HG02840 (cell line): ENCODE data around the gene PTPRJ.

Experiments used
- ATAC-seq: cut with Tn5 transposase; IDR thresholded peaks from one replicate; pipeline ENCODE4 v1.9.1; 2021; ENCODE audit warnings: mild to moderate bottlenecking, moderate library complexity, moderate number of reproducible peaks; ENCODE audit not compliant: unreplicated experiment, low FRiP score

PTPRJ gene

DNA sequence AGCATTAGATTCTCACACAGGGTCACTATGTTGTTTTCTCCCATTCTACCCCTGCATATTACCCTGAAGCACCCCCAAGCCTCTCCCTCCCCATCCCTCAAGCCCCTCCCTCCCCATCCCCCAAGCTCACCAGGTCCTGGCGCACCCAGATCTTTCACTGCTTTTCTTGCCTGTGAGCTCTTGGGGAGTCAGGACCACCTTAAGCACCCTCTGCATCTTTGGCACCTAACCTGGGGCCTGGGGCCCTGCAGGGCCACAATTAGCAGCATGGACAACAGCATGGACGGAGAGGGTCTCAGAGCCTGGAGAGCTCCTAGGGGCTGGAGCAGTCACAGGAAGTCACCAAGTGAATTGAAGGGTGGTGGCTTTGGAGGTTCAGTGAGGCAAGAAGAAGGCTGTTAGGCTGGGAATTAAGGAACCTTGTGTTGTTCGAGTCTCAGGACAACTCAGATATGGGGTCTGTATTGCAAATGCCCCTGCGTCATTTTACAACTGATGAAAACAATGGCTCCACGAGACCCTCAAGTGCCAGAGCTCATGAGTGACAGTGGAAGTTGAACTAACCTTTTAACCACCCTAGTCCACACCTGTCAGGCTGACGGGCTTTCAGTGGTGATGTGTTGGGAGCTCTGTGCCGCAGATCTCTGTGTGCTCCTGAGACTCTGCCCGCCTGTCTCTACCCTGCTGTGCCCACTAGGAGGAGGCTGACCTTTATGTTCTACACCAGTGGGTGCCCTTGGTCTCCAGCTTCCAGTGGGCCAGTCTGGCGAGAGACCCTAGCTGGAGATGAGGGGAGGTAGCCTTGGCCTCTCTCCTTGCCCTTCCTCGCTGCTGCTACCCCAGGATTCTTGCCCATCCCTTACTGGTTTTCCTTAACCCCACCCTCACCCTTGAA, 125.0 kb downstream of the PTPRJ start:
- ATAC-seq = no peak

DNA sequence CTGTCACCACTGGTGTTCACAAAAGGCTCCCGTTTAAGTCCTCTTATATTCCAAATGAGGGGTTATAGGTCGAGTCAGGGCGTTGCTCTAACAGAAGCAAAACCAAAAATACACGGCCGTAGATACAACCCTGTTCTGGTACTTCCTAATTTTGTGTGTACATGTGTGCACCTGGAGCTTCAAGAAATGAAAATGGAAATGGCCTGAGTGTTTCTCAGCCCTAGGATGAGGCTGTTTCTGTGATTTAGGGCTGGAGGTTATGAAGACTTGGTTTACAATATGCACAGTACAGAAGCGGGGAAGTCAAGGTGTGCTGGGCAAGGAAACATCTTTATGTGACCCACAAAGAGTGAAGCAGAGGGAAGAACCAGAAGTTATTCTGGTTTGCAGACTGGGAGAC, 125.8 kb downstream of the PTPRJ start:
- ATAC-seq = no peak

GRCh38 chr11:48107188-48107704, 126.9 kb downstream of the PTPRJ start:
- ATAC-seq = peak; percentile 50

DNA sequence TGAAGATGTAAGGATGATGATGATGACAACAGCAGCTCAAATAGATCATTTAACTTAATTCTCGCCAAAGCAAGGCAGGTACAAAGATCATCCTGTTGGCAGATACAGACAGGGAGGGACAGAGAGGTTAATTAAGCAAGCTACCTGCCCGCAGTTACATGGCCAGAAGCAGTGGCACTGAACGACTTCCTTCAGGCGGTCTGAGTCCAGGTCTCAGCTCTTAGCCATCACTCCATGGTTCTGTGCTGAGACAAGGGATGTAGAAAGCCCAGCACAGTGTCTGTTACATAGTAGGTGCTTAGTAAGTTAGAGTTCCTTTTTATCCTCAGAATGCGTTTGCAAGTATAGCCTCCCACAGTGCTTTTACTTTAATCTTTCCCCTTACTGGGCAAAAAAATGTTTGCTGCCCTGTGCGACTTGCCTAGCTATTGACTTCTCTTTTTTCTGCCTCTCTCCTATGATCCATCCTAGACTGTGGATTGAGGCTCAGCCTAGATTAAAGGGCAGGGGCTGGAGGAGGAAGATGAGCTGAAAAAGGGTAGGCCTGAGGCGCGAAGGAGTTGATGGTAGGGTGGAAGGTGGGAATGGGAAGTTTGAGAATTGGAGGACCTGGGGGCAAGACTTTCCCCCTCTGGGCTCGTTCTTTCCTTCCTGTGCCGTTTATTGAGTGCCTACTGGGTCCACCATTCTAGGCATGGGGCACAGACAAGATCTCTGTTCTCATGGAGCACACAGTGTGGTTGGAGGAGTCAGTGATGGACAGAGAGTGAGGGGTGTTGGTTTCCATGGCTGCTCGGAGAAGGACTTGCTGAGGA, 128.1 kb downstream of the PTPRJ start:
- no peak for ATAC-seq

DNA sequence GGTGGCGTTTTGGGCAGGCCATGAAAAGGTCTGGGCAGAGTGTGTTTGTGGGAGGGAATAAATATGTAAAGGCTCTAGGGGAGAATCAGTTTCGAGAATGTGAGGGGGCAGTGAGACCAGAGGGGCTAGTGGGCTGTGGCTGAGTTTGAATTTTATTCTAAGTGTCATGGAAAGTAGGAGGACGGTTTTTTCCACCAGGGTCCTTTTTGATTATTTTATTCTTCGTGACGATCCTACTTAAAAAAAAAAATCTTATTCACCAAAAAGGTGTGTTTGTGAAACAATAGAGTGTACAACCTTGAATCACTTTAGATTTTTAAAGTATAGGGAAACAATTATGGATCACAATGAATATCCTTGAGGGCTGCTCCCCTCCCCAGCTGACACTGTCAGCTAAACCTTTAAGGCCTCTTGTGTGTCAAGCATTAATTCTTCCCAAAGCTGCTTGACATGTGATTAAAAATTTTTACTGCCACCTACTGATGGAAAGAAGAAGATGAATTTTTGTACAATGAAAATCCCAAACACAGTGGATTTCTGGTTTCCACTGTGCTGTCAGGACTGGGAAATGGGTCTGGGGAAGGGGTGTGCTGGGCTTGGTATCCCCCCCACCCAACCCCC, 128.8 kb downstream of the PTPRJ start:
- no peak for ATAC-seq

GRCh38 chr11:48110509-48110766, 130.1 kb downstream of the PTPRJ start:
- ATAC-seq = no peak

- ATAC-seq = no peak
Observed at GRCh38 chr11:48111891-48112290, 131.5 kb downstream of the PTPRJ start.

DNA sequence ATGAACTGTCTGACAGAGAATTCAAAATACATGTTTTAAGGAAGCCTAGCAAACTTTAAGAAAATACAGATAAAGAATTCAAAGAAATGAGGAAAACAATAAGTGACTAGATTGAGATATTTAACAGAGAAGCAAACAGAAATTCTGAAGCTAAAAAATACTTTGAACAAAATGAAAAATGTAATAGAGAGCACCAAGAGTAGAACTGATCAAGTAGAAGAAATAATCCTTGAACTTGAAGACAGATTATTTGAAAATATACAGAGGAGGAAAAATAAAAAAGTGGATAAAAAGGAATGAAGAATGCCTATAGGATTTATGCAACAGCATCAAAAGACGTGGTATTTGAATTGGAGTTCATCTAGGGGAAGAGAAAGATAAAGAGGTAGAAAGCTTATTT, 134.4 kb downstream of the PTPRJ start:
- no peak for ATAC-seq

GRCh38 chr11:48116437-48117228, 136.3 kb downstream of the PTPRJ start:
- no peak for ATAC-seq

- ATAC-seq = no peak
Observed at GRCh38 chr11:48122246-48122645, 141.9 kb downstream of the PTPRJ start.

- no peak for ATAC-seq
Observed at GRCh38 chr11:48122656-48123055, 142.3 kb downstream of the PTPRJ start.

DNA sequence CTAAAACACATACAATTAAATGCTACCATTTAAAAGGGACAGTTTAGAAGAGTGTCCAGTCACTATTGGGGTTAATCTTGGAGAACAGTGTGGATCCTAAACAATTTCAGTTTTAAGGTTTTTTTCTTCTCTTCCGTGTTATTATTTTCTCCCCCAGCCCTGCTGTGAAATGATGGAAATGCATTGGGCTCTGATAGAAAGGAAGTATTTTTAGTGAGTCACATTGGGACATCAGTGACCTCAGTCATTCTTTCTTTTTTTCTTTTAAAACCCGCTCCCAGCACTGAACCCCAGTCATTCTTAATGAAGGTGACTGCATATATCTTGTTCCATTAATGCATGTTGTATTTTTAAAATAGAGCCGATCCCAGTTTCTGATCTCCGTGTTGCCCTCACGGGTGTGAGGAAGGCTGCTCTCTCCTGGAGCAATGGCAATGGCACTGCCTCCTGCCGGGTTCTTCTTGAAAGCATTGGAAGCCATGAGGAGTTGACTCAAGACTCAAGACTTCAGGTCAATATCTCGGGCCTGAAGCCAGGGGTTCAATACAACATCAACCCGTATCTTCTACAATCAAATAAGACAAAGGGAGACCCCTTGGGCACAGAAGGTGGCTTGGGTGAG, 143.0 kb downstream of the PTPRJ start:
- no peak for ATAC-seq

GRCh38 chr11:48123934-48124755, 143.8 kb downstream of the PTPRJ start:
- no peak for ATAC-seq

DNA sequence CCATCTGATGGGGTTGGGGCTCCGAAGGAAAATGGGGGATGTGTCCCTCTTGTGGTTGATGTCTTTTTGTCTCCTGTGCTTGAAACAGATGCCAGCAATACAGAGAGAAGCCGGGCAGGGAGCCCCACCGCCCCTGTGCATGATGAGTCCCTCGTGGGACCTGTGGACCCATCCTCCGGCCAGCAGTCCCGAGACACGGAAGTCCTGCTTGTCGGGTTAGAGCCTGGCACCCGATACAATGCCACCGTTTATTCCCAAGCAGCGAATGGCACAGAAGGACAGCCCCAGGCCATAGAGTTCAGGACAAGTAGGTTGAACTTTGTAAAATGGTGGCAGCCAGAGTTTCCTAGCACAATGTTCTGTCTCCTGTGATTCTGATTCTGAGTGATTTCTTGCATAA, 144.5 kb downstream of the PTPRJ start:
- ATAC-seq = no peak

- ATAC-seq = no peak
Observed at GRCh38 chr11:48125866-48126265, 145.5 kb downstream of the PTPRJ start.

- no peak for ATAC-seq
Observed at GRCh38 chr11:48127521-48128183, 147.3 kb downstream of the PTPRJ start.

DNA sequence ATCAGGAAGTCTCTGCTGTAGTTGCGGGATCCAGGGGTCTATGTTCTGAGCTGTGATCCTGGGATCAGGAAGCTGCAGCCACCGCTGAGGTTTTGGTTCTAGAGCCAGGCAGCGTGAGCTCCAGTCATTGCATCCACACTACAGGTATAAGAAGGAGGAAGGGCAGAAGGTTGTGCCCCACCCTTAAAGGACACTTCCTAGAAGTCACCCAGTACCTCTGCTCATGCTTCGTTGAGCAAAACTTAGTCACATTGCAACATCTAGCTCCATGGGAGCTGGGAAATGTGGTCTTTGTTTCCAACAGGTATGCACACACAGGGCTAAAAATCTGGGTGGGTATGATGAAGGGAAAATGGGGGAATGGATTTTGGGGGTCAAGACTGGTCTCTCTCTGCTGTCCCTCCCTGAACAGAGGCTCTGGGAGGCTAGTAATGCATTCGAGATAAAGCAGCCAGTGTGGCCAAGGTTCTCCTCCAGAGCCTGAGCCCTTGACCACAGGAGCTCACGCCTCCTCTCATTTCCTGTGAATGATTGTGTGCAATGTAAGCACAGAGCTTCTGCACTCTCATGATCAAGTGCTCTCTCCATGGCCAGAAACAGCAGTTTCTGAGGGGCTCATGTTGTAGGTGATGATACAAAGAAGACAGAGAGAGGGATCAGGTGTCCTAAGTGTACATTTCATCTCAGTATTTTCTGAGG, 149.5 kb downstream of the PTPRJ start:
- no peak for ATAC-seq
